ENCODE results near the gene ZNF211. TPM values are rescaled to one million over a fixed set of nuclear protein-coding genes. Genes with fewer than 3 reads are reported as not detected.

The ZNF211 gene
- polyA plus RNA-seq, 1 experiment: 14.4 TPM

DNA sequence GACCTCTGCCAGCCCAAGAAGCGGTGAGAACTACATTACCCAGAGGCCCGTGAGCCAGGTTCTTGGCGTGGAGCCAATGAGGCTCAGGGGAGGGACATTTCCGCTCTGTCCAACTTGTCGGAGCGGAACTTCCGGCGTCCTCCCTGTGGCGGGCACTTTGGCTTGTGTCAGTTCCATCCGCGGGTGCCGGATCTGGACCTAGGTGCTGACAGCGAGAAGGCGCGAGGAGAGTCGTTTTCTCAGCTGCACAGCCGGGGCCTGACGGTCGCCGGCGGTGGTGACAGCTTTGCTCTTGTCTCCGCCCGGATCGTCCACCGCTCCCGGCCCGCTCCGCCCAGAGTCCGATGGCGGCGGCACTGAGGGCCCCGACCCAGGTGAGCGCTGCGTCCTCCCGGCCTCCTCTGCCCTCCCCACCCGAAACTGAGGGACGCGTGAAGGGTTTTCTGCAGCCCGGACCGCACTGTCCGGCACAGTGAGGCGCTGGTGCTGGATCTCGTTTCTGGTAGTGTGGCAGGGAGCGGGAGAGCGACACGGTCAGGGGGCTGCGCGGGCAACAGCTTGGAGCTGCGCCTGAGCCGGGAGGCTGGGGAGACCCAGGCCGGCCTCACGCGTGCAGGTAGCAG is 33.1 kb upstream of the ZNF211 start, which contains the start of gene ZNF530:
TSS of gene ZNF530 (plus strand) at position 125 of the 623 bp plus-strand sequence. CDS start 4,461 bp downstream, outside the sequence.
- H3K27ac ChIP-seq (ENCODE audit: low read depth, low read length): no peak within 1 kb of the TSS
- POLR2A ChIA-PET: no interaction called here
- H3K9me3 ChIP-seq (ENCODE audit: control insufficient read depth, insufficient read depth, low read length): no peaks in the 10 kb centered on the region; the same call in none of the 2 replicates
- DNase-seq (ENCODE audit: low read depth, low spot score): peak; percentile 81
- no peaks in the 10 kb centered on the region for H3K27me3 ChIP-seq (ENCODE audit: control insufficient read depth, insufficient read depth, low read length)
- peak within 1 kb of the TSS; percentile 88 for H3K4me3 ChIP-seq (ENCODE audit: low read depth, low read length)
- CTCF ChIA-PET: no interaction called here
- TF ChIP-seq, protein P1, sequence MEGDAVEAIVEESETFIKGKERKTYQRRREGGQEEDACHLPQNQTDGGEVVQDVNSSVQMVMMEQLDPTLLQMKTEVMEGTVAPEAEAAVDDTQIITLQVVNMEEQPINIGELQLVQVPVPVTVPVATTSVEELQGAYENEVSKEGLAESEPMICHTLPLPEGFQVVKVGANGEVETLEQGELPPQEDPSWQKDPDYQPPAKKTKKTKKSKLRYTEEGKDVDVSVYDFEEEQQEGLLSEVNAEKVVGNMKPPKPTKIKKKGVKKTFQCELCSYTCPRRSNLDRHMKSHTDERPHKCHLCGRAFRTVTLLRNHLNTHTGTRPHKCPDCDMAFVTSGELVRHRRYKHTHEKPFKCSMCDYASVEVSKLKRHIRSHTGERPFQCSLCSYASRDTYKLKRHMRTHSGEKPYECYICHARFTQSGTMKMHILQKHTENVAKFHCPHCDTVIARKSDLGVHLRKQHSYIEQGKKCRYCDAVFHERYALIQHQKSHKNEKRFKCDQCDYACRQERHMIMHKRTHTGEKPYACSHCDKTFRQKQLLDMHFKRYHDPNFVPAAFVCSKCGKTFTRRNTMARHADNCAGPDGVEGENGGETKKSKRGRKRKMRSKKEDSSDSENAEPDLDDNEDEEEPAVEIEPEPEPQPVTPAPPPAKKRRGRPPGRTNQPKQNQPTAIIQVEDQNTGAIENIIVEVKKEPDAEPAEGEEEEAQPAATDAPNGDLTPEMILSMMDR (IDR thresholded peaks at IDR 0.05; ENCODE audit: low read depth, low read length): no peak

DNA sequence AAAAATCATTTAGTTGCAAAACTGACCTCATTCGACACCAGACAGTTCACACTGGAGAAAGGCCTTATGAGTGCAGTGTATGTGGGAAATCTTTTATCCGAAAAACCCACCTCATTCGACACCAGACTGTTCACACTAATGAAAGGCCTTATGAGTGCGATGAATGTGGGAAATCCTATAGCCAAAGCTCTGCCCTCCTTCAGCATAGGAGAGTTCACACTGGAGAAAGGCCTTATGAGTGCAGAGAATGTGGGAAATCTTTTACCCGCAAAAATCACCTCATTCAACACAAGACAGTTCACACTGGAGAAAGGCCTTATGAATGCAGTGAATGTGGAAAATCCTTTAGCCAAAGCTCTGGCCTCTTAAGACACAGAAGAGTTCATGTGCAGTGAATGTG is 26.0 kb upstream of the ZNF211 start:
- POLR2A ChIA-PET: no interaction called here
- peaks cover 5% of the 10 kb centered on the region; the same call in 1 of the 2 replicates for H3K9me3 ChIP-seq (ENCODE audit: control insufficient read depth, insufficient read depth, low read length)
- CTCF ChIA-PET: no interaction called here
- TF ChIP-seq, protein P1 (IDR thresholded peaks at IDR 0.05; ENCODE audit: low read depth, low read length): no peak
- H3K27ac ChIP-seq (ENCODE audit: low read depth, low read length): no peak overlapping the region
- H3K4me3 ChIP-seq (ENCODE audit: low read depth, low read length): no peak overlapping the region
- no peaks in the 10 kb centered on the region for H3K27me3 ChIP-seq (ENCODE audit: control insufficient read depth, insufficient read depth, low read length)
- no peak for DNase-seq (ENCODE audit: low read depth, low spot score)

DNA sequence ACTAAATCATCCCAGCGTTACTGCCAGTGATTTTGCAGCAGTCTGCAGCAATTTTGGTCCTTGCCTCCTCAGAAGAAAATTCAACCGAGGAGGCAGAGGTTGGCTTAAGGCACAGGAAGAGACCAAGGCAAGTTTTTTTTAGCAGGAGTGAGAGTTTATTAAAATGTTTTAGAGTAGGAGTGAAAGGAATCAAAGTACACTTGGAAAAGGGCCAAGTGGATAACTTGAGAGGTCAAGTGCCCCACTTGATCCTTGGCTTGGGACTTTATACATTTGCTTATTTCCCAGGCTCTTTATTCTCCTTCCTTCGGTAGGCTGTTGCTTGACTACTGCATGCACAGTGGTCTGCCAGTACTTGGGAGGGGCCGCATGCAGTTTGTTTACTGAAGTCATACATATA is 21.9 kb upstream of the ZNF211 start:
- POLR2A ChIA-PET: no interaction called here
- no peak overlapping the region for H3K4me3 ChIP-seq (ENCODE audit: low read depth, low read length)
- CTCF ChIA-PET: no interaction called here
- H3K27ac ChIP-seq (ENCODE audit: low read depth, low read length): no peak overlapping the region
- no peak for DNase-seq (ENCODE audit: low read depth, low spot score)
- H3K9me3 ChIP-seq (ENCODE audit: control insufficient read depth, insufficient read depth, low read length): peaks cover 25% of the 10 kb centered on the region
- TF ChIP-seq, protein P1 (IDR thresholded peaks at IDR 0.05; ENCODE audit: low read depth, low read length): no peak
- H3K27me3 ChIP-seq (ENCODE audit: control insufficient read depth, insufficient read depth, low read length): no peaks in the 10 kb centered on the region

DNA sequence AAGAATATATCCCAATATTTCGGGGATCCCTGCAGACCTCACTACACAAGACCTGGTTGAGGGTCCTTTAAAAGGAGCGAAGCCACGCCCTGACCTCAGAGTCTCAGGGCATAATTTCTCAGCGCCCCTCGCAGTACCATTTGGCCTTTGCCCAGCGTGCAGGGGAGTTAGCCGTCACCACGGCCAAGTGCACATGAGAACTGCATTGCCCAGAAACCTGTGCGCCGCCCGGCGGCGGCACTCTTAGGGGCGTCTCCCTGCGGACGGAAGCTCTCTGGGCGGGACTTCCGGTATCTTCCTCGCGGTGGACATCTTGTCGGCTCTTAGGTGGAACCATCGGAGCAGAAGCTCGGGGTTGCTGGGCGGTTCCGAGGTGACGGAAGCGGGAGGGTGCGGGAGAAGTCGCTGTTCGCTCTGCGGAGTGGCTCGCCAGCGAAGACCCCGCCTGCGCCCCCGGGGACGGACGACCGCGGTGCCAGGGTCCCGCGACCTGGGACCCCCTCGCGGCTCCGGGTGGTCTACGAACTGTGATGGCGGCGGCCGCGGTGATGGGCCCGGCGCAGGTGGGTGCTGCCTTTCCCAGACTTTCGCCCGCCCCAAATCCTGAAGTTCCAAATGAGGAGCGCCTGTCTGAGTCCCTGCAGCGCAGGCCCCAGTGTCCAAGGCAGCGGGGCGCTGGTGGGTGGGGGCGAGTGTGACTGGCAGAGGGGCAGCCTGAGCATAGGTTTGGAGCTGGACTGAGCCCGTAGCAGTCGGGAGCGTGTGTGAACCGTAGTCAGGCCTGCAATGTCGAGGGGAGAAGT is 18.8 kb upstream of the ZNF211 start, which contains the start of gene ZNF134:
TSS of gene ZNF134 (plus strand) at position 302 of the 803 bp plus-strand sequence. CDS start 5,227 bp downstream, outside the sequence.
- POLR2A ChIA-PET: interaction anchor here (0.6 to 1.2 kb wide), 4 partner anchors 19 to 155 kb away, joined by 3 to 7 read pairs (median 3); partner anchors contain the start of genes ZNF154, ZNF211, ZNF551 and ZNF586
- TF ChIP-seq, protein P1 (IDR thresholded peaks at IDR 0.05; ENCODE audit: low read depth, low read length): peak; percentile 41
- H3K27me3 ChIP-seq (ENCODE audit: control insufficient read depth, insufficient read depth, low read length): no peaks in the 10 kb centered on the region

DNA sequence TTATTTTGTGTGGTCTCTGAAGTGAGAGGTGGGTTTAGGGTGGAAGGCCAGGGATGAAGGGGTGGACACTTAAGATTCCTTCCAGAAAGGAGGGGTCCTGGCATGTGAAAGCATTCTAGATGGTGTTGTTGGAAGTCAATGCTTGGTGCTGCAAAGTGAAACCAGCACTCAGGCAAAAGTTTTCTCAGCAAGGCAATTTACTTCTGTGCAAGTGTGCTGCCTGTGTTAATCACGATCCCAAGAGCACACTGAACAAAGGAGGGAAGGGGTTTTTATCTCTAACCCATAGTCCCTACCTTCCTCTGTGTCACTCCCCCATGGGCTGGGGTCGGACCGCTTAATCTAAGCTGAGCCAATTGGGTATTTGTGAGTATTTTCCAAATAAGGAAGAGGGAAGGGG is 17.6 kb upstream of the ZNF211 start:
- peaks cover 60% of the 10 kb centered on the region for H3K9me3 ChIP-seq (ENCODE audit: control insufficient read depth, insufficient read depth, low read length)
- peak overlapping the region; percentile 97 for H3K4me3 ChIP-seq (ENCODE audit: low read depth, low read length)
- DNase-seq (ENCODE audit: low read depth, low spot score): no peak
- TF ChIP-seq, protein P1 (IDR thresholded peaks at IDR 0.05; ENCODE audit: low read depth, low read length): no peak
- CTCF ChIA-PET: no interaction called here
- POLR2A ChIA-PET: no interaction called here
- H3K27me3 ChIP-seq (ENCODE audit: control insufficient read depth, insufficient read depth, low read length): no peaks in the 10 kb centered on the region
- no peak overlapping the region for H3K27ac ChIP-seq (ENCODE audit: low read depth, low read length)

More for the DNA sequence above, 18.8 kb upstream of the ZNF211 start, which contains the start of gene ZNF134:
- peak within 1 kb of the TSS; percentile 97 for H3K4me3 ChIP-seq (ENCODE audit: low read depth, low read length)
- CTCF ChIA-PET: interaction anchor here (1.1 kb wide), 1 partner anchor 207 kb away, joined by 3 read pairs; no protein-coding TSS in a partner anchor
- H3K27ac ChIP-seq (ENCODE audit: low read depth, low read length): no peak within 1 kb of the TSS
- DNase-seq (ENCODE audit: low read depth, low spot score): peak; percentile 72
- peaks cover 48% of the 10 kb centered on the region for H3K9me3 ChIP-seq (ENCODE audit: control insufficient read depth, insufficient read depth, low read length)

Data from AG04450 (cell line).